K562 treated with DMSO at 1 percent for 4 hours (cell line): ENCODE measurements around the gene GREB1. TPM values are rescaled to one million over a fixed set of nuclear protein-coding genes. Genes with fewer than 3 reads are reported as not detected.

Experiments
- total RNA-seq: library from RNA; unstranded; fragments of 300-600 nt; gene quantifications from 2 replicates; pipeline ENCODE4 v1.2.3, GENCODE V29; 2022; ENCODE audit not compliant: insufficient read depth

Gene GREB1, protein sequence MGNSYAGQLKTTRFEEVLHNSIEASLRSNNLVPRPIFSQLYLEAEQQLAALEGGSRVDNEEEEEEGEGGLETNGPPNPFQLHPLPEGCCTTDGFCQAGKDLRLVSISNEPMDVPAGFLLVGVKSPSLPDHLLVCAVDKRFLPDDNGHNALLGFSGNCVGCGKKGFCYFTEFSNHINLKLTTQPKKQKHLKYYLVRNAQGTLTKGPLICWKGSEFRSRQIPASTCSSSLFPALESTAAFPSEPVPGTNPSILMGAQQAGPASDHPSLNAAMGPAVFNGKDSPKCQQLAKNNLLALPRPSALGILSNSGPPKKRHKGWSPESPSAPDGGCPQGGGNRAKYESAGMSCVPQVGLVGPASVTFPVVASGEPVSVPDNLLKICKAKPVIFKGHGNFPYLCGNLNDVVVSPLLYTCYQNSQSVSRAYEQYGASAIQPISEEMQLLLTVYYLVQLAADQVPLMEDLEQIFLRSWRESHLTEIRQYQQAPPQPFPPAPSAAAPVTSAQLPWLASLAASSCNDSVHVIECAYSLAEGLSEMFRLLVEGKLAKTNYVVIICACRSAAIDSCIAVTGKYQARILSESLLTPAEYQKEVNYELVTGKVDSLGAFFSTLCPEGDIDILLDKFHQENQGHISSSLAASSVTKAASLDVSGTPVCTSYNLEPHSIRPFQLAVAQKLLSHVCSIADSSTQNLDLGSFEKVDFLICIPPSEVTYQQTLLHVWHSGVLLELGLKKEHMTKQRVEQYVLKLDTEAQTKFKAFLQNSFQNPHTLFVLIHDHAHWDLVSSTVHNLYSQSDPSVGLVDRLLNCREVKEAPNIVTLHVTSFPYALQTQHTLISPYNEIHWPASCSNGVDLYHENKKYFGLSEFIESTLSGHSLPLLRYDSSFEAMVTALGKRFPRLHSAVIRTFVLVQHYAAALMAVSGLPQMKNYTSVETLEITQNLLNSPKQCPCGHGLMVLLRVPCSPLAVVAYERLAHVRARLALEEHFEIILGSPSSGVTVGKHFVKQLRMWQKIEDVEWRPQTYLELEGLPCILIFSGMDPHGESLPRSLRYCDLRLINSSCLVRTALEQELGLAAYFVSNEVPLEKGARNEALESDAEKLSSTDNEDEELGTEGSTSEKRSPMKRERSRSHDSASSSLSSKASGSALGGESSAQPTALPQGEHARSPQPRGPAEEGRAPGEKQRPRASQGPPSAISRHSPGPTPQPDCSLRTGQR (N-terminal part only)
- 0.31 TPM in 1 of 2 replicates, not detected in the other for total RNA-seq

DNA sequence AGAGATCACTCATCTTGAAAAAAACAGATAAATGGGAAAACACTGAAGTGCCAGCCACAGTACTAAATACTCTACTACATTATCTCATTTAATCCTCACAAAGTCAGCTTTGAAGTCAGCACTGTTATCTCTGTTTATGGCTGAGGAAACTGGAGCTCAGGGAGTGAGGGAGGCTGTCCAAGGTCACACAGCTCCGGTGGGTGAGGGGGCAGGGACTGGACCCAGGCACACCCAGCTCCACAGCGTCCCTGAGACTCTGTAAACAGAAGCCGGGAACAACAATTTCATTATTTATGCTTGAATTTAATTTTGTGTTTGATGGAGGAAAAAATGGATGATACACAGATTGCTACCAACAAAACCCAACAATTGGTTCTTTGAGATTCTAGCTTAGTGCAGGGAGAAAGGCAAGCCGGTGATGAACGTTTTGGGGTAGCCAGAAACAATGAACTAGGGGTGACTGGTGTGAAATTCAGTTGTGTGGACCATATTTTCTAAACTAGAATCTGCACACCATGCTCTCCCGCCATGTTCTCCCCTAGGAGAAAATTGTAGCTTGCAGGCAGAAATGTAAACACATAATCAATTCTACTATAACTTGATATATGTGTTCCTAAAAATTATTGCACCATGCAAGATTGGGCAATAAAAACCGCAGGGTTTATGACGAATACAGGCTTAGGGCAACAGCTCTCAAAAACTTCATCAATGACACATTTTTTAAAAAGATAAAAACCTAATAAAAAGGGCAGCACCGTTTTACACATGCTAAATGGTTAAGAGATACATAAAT, at the start of gene GREB1:
Gene GREB1 (plus strand): TSS at position 768 of the 793 bp plus-strand sequence. CDS start 22,570 bp downstream, outside the sequence.

GRCh38 chr2:11669454-11670291, 135.8 kb downstream of the GREB1 start, which contains the start of gene NTSR2:
Gene NTSR2 (minus strand): TSS chr2:11670195. CDS start chr2:11670129, 66 bp downstream.

Other genes starting within 250 kb of the GREB1 start
- 7.4 and 8.4 TPM in 2 replicates for gene ROCK2, start 189.4 kb upstream of the GREB1 start, total RNA-seq
- gene E2F6, start 67.9 kb upstream of the GREB1 start, total RNA-seq, result 17.0 and 21.3 TPM in 2 replicates
- not detected in 2 replicates for gene NTSR2, start 136.2 kb downstream of the GREB1 start, total RNA-seq
- 13.2 and 17.2 TPM in 2 replicates for gene LPIN1, start 212.6 kb downstream of the GREB1 start, total RNA-seq